Stimulated activated CD4-positive, alpha-beta T cell treated with anti-CD3 and anti-CD28 coated beads, Interleukin-12 subunit alpha, Interleukin-12 subunit beta, amount 100 ng/mL, for 24 hours (primary cell): ENCODE results near the gene CALML5.

Source experiments
- DNase-seq, 2 experiments: peaks; one replicate each; pipeline ENCODE4 v3.0.0-alpha.2; 2020; ENCODE audit warnings: low read depth in 2 of 2

The CALML5 gene

GRCh38 chr10:5500910-5501309 is 1.5 kb upstream of the CALML5 start:
- no peak for DNase-seq

GRCh38 chr10:5500162-5500670 is 846 bp upstream of the CALML5 start:
- no peak for DNase-seq

GRCh38 chr10:5498791-5499492 is 428 bp downstream of the CALML5 start:
- DNase-seq: no peak

- DNase-seq: no peak
These were observed 1.2 kb downstream of the CALML5 start for GRCh38 chr10:5497948-5498730.

- DNase-seq: no peak
These were observed 2.1 kb downstream of the CALML5 start for GRCh38 chr10:5497289-5497688.

- DNase-seq: no peak
These were observed 2.8 kb downstream of the CALML5 start for GRCh38 chr10:5496261-5497250.

GRCh38 chr10:5494611-5495010 is 4.8 kb downstream of the CALML5 start:
- no peak for DNase-seq

- DNase-seq: no peak
These were observed 5.7 kb downstream of the CALML5 start for GRCh38 chr10:5493691-5494090.

GRCh38 chr10:5492929-5493576 is 6.3 kb downstream of the CALML5 start:
- DNase-seq: no peak

GRCh38 chr10:5492322-5492855 is 7.0 kb downstream of the CALML5 start:
- no peak for DNase-seq

- no peak for DNase-seq
These were observed 7.9 kb downstream of the CALML5 start for GRCh38 chr10:5491477-5491876.

GRCh38 chr10:5490698-5491464 is 8.5 kb downstream of the CALML5 start:
- DNase-seq: no peak

- DNase-seq: no peak
These were observed 9.3 kb downstream of the CALML5 start for GRCh38 chr10:5490032-5490431.

GRCh38 chr10:5488272-5489161 is 10.9 kb downstream of the CALML5 start:
- no peak for DNase-seq

- DNase-seq: no peak
These were observed 12.5 kb downstream of the CALML5 start for GRCh38 chr10:5486853-5487235.

- DNase-seq: no peak
These were observed 13.2 kb downstream of the CALML5 start for GRCh38 chr10:5485948-5486852.

GRCh38 chr10:5485290-5485689 is 14.1 kb downstream of the CALML5 start:
- DNase-seq: no peak

- DNase-seq: no peak
These were observed 15.2 kb downstream of the CALML5 start for GRCh38 chr10:5484205-5484604.
